Peyer's patch (tissue), 4 donors: Measurements from ENCODE around the gene DCTN3. TPM values are rescaled to one million over a fixed set of nuclear protein-coding genes. Genes with fewer than 3 reads are reported as not detected.

Experiments used
- DNase-seq, 3 donors: peaks; one replicate each; pipeline ENCODE4 v3.0.0-alpha.2; 2017 to 2019
- H3K27ac ChIP-seq, 4 donors: fragments of 200-600 bp; sonication (generic); one replicate each; pipeline ENCODE4 v1.5.1; 2016 to 2019
- H3K27me3 ChIP-seq, 2 donors: fragments of 200-600 bp; sonication (generic); one replicate each; pipeline ENCODE4 v1.5.1; 2019
- H3K36me3 ChIP-seq, 3 donors: fragments of 200-600 bp; sonication (generic); one replicate each; pipeline ENCODE4 v1.5.1; 2016 to 2019
- H3K4me1 ChIP-seq, 4 donors: fragments of 200-600 bp; sonication (generic); one replicate each; pipeline ENCODE4 v1.5.1; 2016 to 2019
- H3K4me3 ChIP-seq, 4 donors: fragments of 200-600 bp; sonication (generic); 1 replicate in 3 of 4; 2 replicates in 1 of 4; pipeline ENCODE4 v1.5.1; 2016 to 2019; ENCODE audit warnings: mild to moderate bottlenecking in 1 of 4
- H3K9me3 ChIP-seq, 4 donors: fragments of 200-600 bp; sonication (generic); one replicate each; pipeline ENCODE4 v1.5.1; 2016 to 2019; ENCODE audit warnings: mild to moderate bottlenecking in 1 of 4
- CTCF ChIP-seq, 6 experiments: fragments of 450-650 bp in 4 of 6; fragments of 200-600 bp in 2 of 6; sonication (generic) in 1 of 6; IDR thresholded peaks; one replicate each; pipeline ENCODE4 v1.5.1; 2017 to 2019; ENCODE audit warnings: antibody characterized with exemption in 6 of 6, mild to moderate bottlenecking in 3 of 6, moderate library complexity in 1 of 6
- POLR2A ChIP-seq, 2 donors: fragments of 450-650 bp; IDR thresholded peaks; one replicate each; pipeline ENCODE4 v1.5.1; 2017; ENCODE audit warnings: antibody characterized with exemption in 2 of 2, mild to moderate bottlenecking in 2 of 2, moderate library complexity in 2 of 2
- total RNA-seq, 4 donors: library from RNA; depleted of rRNA; stranded (reverse); fragments of >200 nt; gene quantifications; one replicate each; pipeline ENCODE4 v1.1.0, GENCODE V29; 2016

Gene DCTN3
- total RNA-seq, 4 donors from 2014 or later = 37.4 to 70.1 (median 47.5) TPM

DNA sequence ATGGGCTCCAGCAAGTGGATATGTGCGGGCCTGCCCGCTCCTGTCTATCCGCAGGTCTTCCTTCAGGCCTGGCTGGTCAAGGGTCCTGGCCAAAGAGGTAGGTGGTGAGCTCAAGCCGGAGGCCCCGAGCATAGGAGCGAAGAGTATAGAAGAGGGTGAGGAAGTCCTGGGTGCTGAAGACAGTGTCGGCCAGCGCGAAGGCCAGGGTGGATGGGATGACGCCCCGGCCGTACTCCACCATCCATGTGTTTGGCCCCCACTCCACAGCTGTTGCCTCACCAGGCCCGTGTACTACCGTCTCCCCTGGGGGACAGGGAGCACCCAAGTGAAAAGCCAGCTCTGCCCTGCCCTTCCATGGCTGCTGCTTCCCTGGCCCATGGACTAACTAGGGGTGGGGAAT is 15.3 kb upstream of the DCTN3 start:
- no peak overlapping the region for H3K27ac ChIP-seq
- no peak overlapping the region for H3K4me3 ChIP-seq

DNA sequence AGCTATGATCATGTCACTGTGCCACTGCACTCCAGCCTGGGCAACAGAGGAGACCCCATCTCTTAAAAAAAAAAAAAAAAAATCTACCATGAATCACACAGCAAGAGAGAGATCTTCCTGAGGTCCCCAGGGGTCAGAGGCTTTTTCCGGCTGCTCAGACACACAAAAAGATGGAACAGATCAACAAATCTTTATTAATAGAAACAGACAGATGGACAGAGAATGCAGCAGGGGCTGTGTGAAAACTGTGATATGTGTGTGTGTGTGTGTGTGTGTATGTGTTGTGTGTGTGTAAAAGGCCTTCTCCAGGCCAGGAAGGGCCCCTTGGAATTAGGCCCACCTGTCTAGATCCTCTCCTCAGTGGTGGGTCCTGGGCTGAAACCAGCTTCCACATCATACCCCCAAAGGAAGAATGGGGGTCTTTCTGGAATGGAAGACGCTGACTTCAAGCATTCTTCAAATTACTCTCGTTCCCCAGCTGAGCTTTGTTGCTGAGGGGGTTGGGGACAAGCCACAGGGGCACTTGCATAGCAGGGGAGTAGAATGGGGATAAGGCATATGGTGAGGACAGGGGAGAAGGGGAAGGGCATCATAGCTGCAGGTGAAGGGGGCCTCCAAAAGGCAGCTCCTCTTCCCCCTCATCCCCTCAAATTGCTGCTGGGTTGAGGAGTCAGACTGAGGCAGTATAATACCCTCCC is 14.4 kb upstream of the DCTN3 start:
- Histone ChIP-seq H3K27ac (no peak overlapping the region), H3K27me3 (peaks cover 0 to 2% of the 10 kb centered on the region in 2 donors), H3K9me3 (no peaks in the 10 kb centered on the region), H3K36me3 (peaks cover 0 to 10% (median 0%) of the 10 kb centered on the region in 3 donors), H3K4me1 (peaks cover 0 to 26% (median 10%) of the 10 kb centered on the region in 4 donors), H3K4me3 (no peak overlapping the region)
- no peak for TF ChIP-seq CTCF (IDR thresholded peaks at IDR 0.05)
- no peak for TF ChIP-seq POLR2A (IDR thresholded peaks at IDR 0.05)
- DNase-seq = no peak

More for the DNA sequence above, 15.3 kb upstream of the DCTN3 start:
- H3K27me3 ChIP-seq = no peaks in the 10 kb centered on the region
- TF ChIP-seq POLR2A (IDR thresholded peaks at IDR 0.05) (no peak), CTCF (IDR thresholded peaks at IDR 0.05) (no peak)
- peaks cover 0 to 26% (median 10%) of the 10 kb centered on the region in 4 donors for H3K4me1 ChIP-seq
- no peaks in the 10 kb centered on the region for H3K9me3 ChIP-seq
- peaks cover 0 to 10% (median 0%) of the 10 kb centered on the region in 3 donors for H3K36me3 ChIP-seq
- DNase-seq = no peak

GRCh38 chr9:34633851-34634550 is 13.7 kb upstream of the DCTN3 start:
- no peaks in the 10 kb centered on the region for H3K9me3 ChIP-seq
- DNase-seq = peak; percentile 54 to 83 (median 79)
- H3K27me3 ChIP-seq = peaks cover 0 to 9% of the 10 kb centered on the region in 2 donors
- H3K27ac ChIP-seq = no peak overlapping the region
- no peak overlapping the region for H3K4me3 ChIP-seq
- peaks cover 0 to 10% (median 0%) of the 10 kb centered on the region in 3 donors for H3K36me3 ChIP-seq
- TF ChIP-seq CTCF (IDR thresholded peaks at IDR 0.05) (peak; percentile 70 to 87 (median 78)), POLR2A (IDR thresholded peaks at IDR 0.05) (no peak)
- H3K4me1 ChIP-seq = peaks cover 0 to 32% (median 13%) of the 10 kb centered on the region in 4 donors

DNA sequence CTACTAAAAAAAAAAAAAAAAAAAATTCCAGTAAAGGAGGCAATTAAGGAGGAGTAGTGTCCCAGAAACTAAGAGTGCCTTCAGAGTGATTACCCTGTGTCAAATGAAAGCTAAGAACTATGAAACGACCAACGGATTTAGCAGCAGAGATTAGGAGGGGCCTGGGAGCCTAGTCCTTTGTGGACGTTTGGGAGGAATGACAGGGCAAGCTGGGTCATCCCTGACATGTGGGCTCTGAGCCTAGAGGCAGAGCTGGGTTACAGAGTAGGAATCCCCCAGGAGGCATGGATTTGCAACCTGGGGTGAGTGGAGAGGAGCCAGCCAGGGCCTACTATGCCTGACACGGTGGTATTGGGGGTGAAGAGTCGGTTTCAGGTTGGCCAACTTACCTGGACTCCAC is 12.9 kb upstream of the DCTN3 start:
- H3K9me3 ChIP-seq = no peaks in the 10 kb centered on the region
- peaks cover 0 to 10% (median 0%) of the 10 kb centered on the region in 3 donors for H3K36me3 ChIP-seq
- no peak for DNase-seq
- peaks cover 0 to 15% of the 10 kb centered on the region in 2 donors for H3K27me3 ChIP-seq
- H3K4me3 ChIP-seq = no peak overlapping the region
- TF ChIP-seq CTCF (IDR thresholded peaks at IDR 0.05) (no peak), POLR2A (IDR thresholded peaks at IDR 0.05) (no peak)
- no peak overlapping the region for H3K27ac ChIP-seq
- peaks cover 0 to 34% (median 17%) of the 10 kb centered on the region in 4 donors for H3K4me1 ChIP-seq

GRCh38 chr9:34630402-34631154 is 10.3 kb upstream of the DCTN3 start:
- H3K4me1 ChIP-seq = peaks cover 0 to 20% (median 7%) of the 10 kb centered on the region in 4 donors
- H3K27me3 ChIP-seq = peaks cover 0 to 41% of the 10 kb centered on the region in 2 donors
- TF ChIP-seq POLR2A (IDR thresholded peaks at IDR 0.05) = no peak
- TF ChIP-seq CTCF (IDR thresholded peaks at IDR 0.05) = no peak
- H3K4me3 ChIP-seq = no peak overlapping the region
- no peaks in the 10 kb centered on the region for H3K9me3 ChIP-seq
- peaks cover 0 to 10% (median 0%) of the 10 kb centered on the region in 3 donors for H3K36me3 ChIP-seq
- no peak overlapping the region for H3K27ac ChIP-seq
- no peak for DNase-seq
